Sciatic nerve (tissue), 2 donors: ENCODE measurements around the gene DAZ4. TPM values are rescaled to one million over a fixed set of nuclear protein-coding genes. Genes with fewer than 3 reads are reported as not detected.
"Not testable (repeated sequence)": the region's sequence is repeated elsewhere in the genome, so short reads cannot be mapped to it uniquely, and the experiment has no call there.

Experiments
- ATAC-seq: fragments of 200-7000 bp; cut with Tn5 transposase; one replicate; pipeline ENCODE4 v1.9.1; 2020; ENCODE audit warnings: mild to moderate bottlenecking, moderate library complexity
- DNase-seq: peaks from one replicate; pipeline ENCODE4 v3.0.0-alpha.2; 2020; ENCODE audit warnings: low spot score
- intact Hi-C: fragments of 100-400 bp; cut with DNase I; formaldehyde crosslinking; loops from one replicate; pipeline ENCODE4 v1.14.2; 2022
- total RNA-seq: library from RNA; stranded (reverse); fragmentation: NEBNext Ultra II Directional; extraction: Animal tissue kit (Norgen Biotek cat#: 25700); gene quantifications from one replicate; pipeline ENCODE4 v1.2.1, GENCODE V29; 2021
- donor health status: DM: no; HTN: no; CAD: no.
- donor health status: DM: no; HTN: no; CAD: no.

DAZ4 gene, protein sequence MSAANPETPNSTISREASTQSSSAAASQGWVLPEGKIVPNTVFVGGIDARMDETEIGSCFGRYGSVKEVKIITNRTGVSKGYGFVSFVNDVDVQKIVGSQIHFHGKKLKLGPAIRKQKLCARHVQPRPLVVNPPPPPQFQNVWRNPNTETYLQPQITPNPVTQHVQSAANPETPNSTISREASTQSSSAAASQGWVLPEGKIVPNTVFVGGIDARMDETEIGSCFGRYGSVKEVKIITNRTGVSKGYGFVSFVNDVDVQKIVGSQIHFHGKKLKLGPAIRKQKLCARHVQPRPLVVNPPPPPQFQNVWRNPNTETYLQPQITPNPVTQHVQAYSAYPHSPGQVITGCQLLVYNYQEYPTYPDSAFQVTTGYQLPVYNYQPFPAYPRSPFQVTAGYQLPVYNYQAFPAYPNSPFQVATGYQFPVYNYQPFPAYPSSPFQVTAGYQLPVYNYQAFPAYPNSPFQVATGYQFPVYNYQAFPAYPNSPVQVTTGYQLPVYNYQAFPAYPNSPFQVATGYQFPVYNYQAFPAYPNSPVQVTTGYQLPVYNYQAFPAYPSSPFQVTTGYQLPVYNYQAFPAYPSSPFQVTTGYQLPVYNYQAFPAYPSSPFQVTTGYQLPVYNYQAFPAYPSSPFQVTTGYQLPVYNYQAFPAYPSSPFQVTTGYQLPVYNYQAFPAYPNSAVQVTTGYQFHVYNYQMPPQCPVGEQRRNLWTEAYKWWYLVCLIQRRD
- not detected for total RNA-seq

DNA sequence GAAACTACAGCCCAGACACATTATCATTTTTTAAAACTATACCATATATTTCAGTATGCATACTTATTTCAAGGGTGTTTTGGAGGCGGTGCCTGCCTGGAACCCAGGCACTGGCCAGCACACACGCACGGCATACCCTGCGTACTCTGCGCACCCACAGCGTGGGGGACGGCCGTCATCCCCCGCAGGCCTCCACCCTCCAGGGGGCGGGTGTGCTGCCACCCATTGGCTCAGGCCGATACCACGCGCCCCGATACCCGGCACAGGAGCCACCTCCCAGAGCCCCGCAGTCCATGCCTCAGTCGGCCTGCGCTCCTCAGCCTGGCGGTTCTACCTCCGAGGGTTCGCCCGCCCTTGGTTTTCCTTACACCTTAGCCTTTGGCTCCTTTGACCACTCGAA, at the start of gene DAZ4:
TSS of gene DAZ4 (plus strand) at position 301 of the 400 bp plus-strand sequence. CDS start 208 bp downstream, outside the sequence.
- intact Hi-C loops, ATAC-seq, DNase-seq: not testable (repeated sequence)

DNA sequence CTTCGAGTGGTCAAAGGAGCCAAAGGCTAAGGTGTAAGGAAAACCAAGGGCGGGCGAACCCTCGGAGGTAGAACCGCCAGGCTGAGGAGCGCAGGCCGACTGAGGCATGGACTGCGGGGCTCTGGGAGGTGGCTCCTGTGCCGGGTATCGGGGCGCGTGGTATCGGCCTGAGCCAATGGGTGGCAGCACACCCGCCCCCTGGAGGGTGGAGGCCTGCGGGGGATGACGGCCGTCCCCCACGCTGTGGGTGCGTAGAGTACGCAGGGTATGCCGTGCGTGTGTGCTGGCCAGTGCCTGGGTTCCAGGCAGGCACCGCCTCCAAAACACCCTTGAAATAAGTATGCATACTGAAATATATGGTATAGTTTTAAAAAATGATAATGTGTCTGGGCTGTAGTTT, 20.4 kb upstream of the DAZ4 start, which contains the start of gene DAZ3:
TSS of gene DAZ3 (minus strand) at position 101 of the 400 bp plus-strand sequence. CDS start 208 bp downstream, outside the sequence.
- ATAC-seq, DNase-seq, intact Hi-C loops: not testable (repeated sequence)

DNA sequence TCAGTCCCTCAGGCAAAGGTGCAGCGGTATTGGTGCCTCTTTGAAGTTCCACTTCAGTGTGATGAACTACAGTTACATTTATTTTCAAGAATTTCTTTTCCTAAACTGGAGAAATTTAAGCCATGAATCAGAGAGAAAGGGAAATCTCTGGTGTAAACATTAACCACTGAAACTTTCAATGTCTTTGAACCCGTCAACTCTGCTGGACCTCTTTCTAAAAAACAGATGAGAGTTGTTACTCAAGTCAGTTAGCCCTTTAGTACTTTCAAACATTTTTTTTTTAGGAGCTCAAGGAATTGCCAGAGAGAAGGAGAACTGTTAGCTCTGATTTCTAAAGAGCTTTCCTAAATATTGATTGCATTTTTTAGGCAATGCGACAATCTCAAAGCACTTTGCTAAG, 11.9 kb upstream of the DAZ4 start:
- intact Hi-C loops, DNase-seq, ATAC-seq: not testable (repeated sequence)

DNA sequence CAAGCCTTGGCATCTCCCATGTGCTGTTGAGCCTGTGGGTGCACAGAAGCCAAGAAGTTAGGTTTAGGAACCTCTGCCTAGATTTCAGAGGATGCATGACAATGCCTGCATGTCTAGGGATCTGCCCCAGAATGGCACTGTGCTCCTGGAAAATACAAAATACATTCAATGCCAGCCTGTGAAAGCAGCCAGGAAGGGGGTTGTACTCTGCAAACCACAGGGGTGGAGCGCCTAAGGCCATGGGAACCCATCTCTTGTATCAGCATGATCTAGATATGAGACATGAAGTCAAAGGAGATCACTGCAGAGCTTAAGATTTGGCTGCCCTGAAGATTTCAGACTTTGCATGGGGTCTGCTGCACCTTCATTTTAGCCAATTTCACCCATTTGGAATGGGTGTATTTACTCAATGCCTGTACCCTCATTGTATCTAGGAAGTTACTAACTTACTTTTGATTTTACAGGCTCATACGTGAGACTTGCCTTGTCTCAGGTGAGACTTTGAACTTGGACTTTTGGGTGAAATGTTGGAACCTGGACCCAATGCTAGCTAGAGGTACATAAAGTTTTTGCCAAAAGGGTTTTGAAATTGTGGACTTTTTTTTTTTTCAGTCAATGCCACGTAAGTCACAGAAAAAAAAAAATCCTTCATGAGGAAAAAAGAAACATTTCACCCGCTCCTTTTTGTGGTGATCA, 9.4 kb upstream of the DAZ4 start:
- ATAC-seq, DNase-seq, intact Hi-C loops: not testable (repeated sequence)

DNA sequence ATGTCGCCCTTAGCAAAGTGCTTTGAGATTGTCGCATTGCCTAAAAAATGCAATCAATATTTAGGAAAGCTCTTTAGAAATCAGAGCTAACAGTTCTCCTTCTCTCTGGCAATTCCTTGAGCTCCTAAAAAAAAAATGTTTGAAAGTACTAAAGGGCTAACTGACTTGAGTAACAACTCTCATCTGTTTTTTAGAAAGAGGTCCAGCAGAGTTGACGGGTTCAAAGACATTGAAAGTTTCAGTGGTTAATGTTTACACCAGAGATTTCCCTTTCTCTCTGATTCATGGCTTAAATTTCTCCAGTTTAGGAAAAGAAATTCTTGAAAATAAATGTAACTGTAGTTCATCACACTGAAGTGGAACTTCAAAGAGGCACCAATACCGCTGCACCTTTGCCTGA, 8.7 kb upstream of the DAZ4 start:
- ATAC-seq, intact Hi-C loops, DNase-seq: not testable (repeated sequence)

Other genes starting within 250 kb of the DAZ4 start
- gene BPY2B, start 215.9 kb upstream of the DAZ4 start, total RNA-seq: not detected
- gene DAZ3, start 20.5 kb upstream of the DAZ4 start, total RNA-seq: not detected
- not detected for gene BPY2C, start 218.2 kb downstream of the DAZ4 start, total RNA-seq